Liver (tissue), 2 donors: Measurements from ENCODE around the gene LARP7.

Experiments
- YY1 ChIP-seq: IDR thresholded peaks from 2 replicates; pipeline ENCODE4 v1.6.1; 2016; ENCODE audit warnings: antibody characterized with exemption, mild to moderate bottlenecking
- TF ChIP-seq, protein P1 (sequence below): IDR thresholded peaks from 2 replicates; pipeline ENCODE4 v1.6.1; 2016; ENCODE audit warnings: antibody characterized with exemption
- TF ChIP-seq, protein P2 (sequence below): fragments of 150-350 bp; IDR thresholded peaks from 2 replicates; pipeline ENCODE4 v1.5.1; 2017; ENCODE audit warnings: improper control_type of control experiment, low read depth, low read length; ENCODE audit not compliant: missing input control
- donor health status: healthy.

DNA sequence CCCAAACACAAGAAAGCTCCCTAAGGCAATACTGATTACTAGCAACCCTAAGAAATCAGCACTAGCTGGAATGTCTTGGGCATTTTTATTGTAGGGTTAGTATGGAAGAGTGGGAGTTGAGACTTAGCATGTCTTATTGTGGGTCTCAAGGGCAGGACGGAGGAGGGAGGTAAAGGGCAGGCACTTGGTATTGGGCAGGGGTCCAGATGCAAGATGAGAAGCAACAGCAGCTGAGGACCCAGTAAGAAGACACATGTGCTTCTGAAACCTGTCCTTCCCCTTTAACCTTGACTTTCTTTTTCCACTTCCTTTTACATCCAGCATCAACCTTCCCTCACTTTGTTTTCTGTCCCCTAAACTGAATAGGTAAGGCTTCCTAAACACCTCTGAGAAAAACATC, 37.4 kb downstream of the LARP7 start:
- TF ChIP-seq, protein P1, sequence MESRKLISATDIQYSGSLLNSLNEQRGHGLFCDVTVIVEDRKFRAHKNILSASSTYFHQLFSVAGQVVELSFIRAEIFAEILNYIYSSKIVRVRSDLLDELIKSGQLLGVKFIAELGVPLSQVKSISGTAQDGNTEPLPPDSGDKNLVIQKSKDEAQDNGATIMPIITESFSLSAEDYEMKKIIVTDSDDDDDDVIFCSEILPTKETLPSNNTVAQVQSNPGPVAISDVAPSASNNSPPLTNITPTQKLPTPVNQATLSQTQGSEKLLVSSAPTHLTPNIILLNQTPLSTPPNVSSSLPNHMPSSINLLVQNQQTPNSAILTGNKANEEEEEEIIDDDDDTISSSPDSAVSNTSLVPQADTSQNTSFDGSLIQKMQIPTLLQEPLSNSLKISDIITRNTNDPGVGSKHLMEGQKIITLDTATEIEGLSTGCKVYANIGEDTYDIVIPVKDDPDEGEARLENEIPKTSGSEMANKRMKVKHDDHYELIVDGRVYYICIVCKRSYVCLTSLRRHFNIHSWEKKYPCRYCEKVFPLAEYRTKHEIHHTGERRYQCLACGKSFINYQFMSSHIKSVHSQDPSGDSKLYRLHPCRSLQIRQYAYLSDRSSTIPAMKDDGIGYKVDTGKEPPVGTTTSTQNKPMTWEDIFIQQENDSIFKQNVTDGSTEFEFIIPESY, result no peak
- TF ChIP-seq, protein P2, sequence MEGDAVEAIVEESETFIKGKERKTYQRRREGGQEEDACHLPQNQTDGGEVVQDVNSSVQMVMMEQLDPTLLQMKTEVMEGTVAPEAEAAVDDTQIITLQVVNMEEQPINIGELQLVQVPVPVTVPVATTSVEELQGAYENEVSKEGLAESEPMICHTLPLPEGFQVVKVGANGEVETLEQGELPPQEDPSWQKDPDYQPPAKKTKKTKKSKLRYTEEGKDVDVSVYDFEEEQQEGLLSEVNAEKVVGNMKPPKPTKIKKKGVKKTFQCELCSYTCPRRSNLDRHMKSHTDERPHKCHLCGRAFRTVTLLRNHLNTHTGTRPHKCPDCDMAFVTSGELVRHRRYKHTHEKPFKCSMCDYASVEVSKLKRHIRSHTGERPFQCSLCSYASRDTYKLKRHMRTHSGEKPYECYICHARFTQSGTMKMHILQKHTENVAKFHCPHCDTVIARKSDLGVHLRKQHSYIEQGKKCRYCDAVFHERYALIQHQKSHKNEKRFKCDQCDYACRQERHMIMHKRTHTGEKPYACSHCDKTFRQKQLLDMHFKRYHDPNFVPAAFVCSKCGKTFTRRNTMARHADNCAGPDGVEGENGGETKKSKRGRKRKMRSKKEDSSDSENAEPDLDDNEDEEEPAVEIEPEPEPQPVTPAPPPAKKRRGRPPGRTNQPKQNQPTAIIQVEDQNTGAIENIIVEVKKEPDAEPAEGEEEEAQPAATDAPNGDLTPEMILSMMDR, result no peak
- TF ChIP-seq YY1, result no peak
